Kidney epithelial cell (primary cell): ENCODE results near the gene CMSS1. TPM values are rescaled to one million over a fixed set of nuclear protein-coding genes. Genes with fewer than 3 reads are reported as not detected.

Source experiments
- DNase-seq: peaks from one replicate; pipeline ENCODE4 v3.0.0-alpha.2; 2010; ENCODE audit warnings: low read depth
- H3K27me3 ChIP-seq: 2 replicates; pipeline ENCODE4 v1.6.0; 2011; ENCODE audit warnings: low read length; ENCODE audit not compliant: control insufficient read depth, insufficient read depth
- H3K36me3 ChIP-seq: 2 replicates; pipeline ENCODE4 v1.5.1; 2011; ENCODE audit warnings: low read length; ENCODE audit not compliant: control insufficient read depth, insufficient read depth
- H3K4me3 ChIP-seq: 2 replicates; pipeline ENCODE4 v1.5.1; 2011; ENCODE audit warnings: low read depth, mild to moderate bottlenecking, control low read depth, low read length
- CTCF ChIP-seq: IDR thresholded peaks from 2 replicates; pipeline ENCODE4 v1.5.1; 2011; ENCODE audit warnings: mild to moderate bottlenecking, moderate library complexity, low read length, control low read depth, inconsistent platforms; ENCODE audit not compliant: insufficient read depth, poor library complexity, severe bottlenecking
- total RNA-seq: library from RNA; depleted of rRNA; stranded (reverse); fragments of >200 nt; gene quantifications from 2 replicates; pipeline ENCODE4 v1.2.3, GENCODE V29; 2015

CMSS1 gene
- total RNA-seq, 1 donor from 2014 or later = 36.9 TPM

- TF ChIP-seq CTCF = no peak
- no peak for DNase-seq
- Histone ChIP-seq H3K27me3 (no peaks in the 10 kb centered on the region), H3K36me3 (no peaks in the 10 kb centered on the region), H3K4me3 (no peak overlapping the region)
These were observed 189.7 kb downstream of the CMSS1 start for GRCh38 chr3:100007313-100007712.

- Histone ChIP-seq H3K4me3 (no peak overlapping the region), H3K36me3 (no peaks in the 10 kb centered on the region), H3K27me3 (no peaks in the 10 kb centered on the region)
- no peak for DNase-seq
- TF ChIP-seq CTCF = no peak
These were observed 190.5 kb downstream of the CMSS1 start for GRCh38 chr3:100008081-100008698.

- H3K4me3 ChIP-seq = no peak overlapping the region
- H3K27me3 ChIP-seq = no peaks in the 10 kb centered on the region
- no peak for DNase-seq
- TF ChIP-seq CTCF = no peak
- no peaks in the 10 kb centered on the region for H3K36me3 ChIP-seq
These were observed 191.8 kb downstream of the CMSS1 start for GRCh38 chr3:100009276-100010086.

GRCh38 chr3:100010087-100010417, 192.4 kb downstream of the CMSS1 start:
- H3K4me3 ChIP-seq = no peak overlapping the region
- no peak for DNase-seq
- H3K36me3 ChIP-seq = no peaks in the 10 kb centered on the region
- H3K27me3 ChIP-seq = no peaks in the 10 kb centered on the region
- TF ChIP-seq CTCF = no peak

GRCh38 chr3:100018806-100019205, 201.1 kb downstream of the CMSS1 start:
- no peak overlapping the region for H3K4me3 ChIP-seq
- no peak for DNase-seq
- no peaks in the 10 kb centered on the region for H3K27me3 ChIP-seq
- TF ChIP-seq CTCF = no peak
- no peaks in the 10 kb centered on the region for H3K36me3 ChIP-seq

GRCh38 chr3:100019719-100020118, 202.1 kb downstream of the CMSS1 start:
- DNase-seq = no peak
- Histone ChIP-seq H3K36me3 (no peaks in the 10 kb centered on the region), H3K4me3 (no peak overlapping the region), H3K27me3 (no peaks in the 10 kb centered on the region)
- TF ChIP-seq CTCF = no peak
